ENCODE results near the gene ZNF280B.
"Not testable (repeated sequence)": the region's sequence is repeated elsewhere in the genome, so short reads cannot be mapped to it uniquely, and the experiment has no call there.

The ZNF280B gene

DNA sequence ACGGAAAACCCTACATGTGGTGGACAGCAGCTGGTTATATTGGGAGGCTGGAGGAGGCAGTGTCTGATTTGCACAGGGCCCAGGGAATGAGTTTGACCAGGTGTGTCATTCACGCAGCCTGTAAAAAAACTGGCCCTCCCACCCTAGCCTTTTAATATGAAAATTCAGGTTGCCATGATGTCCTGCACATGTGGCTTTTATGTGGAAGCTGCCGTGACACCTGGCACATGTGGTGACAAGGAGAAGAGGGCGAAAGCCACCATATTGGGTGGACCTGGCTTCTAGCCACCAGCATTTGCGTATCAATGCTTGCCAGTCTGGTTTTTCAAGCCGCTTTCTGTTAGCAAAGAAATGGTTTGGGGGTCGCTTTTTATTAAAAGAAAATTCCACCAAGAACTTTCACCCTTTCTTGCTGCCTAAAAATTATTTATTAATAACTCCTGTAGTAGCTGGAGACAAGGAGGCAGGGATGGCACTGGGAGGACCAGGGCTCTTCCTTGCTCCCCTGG, 43.4 kb downstream of the ZNF280B start:
- DNase-seq (ENCODE audit: low read depth in 2 of 2, low spot score in 1 of 2), result no peak

DNA sequence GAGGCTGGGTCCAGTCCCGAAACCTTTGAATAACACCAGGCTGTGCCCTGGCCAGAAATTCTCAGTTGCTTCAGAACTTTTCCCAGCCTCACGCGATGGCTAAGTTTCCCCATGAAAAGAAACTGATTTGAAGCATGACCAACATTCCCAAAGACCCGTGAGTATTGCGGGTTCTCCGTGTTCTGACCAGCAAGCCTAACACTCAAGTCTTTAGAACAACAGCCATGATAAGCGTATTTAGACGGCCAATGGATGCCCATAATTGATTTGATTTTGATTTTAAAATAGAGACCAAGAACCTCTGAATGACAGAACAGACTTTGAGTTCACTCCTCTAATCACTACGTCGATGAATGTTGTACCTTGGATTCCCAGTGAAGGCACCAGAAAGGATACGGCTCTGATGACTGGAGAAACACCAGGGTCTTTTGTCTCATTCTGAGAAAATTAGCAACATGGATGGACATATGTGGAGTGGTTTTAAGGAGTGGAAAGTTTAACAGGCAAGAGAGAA, 43.9 kb downstream of the ZNF280B start:
- no peak for DNase-seq (ENCODE audit: low read depth in 2 of 2, low spot score in 1 of 2)

DNA sequence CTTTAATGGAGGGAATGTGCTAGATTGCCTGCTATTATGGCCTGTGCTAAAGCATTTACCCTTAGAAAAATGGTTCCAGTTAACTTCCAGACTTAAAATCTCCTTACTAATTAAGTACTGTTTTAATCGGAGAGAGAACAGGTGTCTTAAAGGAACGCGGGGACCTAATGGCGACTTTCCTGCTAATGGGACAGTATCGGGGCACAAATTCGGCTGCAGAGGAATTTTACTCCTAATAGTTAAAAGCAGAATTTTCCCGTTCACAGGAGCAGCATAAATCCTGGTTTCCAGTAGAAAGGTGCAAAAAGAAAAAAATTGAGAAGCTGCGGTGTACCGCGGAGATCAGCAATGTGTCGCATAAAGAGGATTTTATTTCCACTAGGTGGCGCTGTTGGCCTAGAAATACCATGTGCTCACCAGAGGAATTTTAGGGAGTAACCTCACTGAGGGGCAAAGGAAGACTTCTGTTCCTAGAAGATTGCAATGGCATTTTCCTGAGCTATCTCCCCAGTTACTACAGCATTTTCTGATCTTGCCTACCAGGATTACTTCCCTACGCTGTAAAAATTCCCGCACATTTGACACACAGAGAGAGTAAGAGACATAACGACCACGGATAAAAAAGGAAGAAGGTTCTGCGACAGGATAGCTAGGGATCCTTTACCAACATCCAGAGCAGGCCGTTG, 44.5 kb downstream of the ZNF280B start:
- peak; percentile 12 to 24 for DNase-seq (ENCODE audit: low read depth in 2 of 2, low spot score in 1 of 2)

DNA sequence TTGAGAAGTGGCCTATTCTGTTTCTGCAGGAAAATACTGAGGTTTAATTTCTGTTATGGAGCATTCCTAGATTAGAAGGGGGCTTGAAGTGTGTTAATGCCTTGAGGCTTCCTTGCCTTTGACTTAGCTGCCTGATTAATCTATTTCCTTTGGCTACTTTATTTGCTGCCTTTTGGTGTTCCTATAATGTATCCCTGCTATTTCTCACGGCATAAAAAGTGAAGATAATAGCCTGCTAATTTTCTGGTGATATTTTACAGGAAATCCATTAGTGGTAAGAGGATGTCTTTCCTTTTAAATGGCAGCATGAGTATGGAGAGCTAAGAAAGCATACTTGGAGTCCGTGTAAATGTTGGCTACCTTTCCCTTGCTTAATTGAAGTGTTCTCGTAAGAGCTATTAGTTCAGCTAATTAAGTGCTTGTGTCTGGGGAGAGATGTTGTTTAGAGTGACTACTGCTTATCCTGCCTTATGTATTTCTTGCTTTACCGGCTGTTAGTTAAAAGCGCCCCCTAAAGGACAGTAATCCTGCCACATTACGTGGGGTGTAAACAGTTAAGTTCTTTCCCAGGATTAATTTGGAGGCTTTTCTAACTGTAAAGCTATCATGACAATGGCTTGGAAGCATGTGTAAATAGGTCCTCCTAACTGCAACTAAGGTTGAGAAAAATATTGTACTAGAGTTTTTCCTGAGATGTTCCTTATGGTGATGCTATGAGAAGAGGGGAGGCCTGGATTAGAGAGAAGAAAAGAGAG, 45.6 kb downstream of the ZNF280B start:
- no peak for DNase-seq (ENCODE audit: low read depth in 2 of 2, low spot score in 1 of 2)

DNA sequence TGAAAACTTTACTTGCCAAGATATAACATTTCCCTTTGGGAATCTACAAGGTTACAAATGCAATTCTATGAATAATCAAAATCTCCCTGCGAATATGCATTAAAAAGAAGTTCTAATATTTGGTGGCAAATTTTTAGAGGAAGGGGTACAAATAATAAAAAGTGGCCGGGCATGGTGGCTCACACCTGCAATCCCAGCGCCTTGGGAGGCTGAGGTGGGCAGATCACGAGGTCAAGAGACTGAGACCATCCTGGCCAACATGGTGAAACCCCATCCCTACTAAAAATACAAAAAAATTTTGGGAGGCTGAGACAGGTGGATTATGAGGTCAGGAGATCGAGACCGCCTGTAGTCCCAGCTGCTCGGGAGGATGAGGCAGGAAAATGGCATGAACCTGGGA, 47.0 kb downstream of the ZNF280B start:
- DNase-seq (ENCODE audit: low read depth in 2 of 2, low spot score in 1 of 2), result no peak

DNA sequence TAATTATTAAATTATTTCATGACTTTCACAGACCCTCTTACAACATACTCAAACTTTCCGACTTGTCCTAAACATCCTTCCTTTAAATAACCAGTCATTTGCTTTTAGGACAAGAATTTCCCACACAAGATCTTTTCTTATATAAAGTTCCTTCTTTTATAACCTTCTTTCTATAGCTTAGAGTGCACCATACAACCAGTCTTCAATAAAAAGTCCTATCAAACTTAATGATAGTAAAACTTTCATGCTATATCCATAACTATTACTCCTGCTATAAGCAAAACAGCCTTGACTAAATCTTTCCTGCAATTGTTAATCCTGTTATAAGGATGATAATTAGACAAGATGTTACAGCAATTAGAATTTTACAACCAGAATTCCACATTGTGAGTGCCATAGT, 47.4 kb downstream of the ZNF280B start:
- DNase-seq (ENCODE audit: low read depth in 2 of 2, low spot score in 1 of 2), result no peak

DNA sequence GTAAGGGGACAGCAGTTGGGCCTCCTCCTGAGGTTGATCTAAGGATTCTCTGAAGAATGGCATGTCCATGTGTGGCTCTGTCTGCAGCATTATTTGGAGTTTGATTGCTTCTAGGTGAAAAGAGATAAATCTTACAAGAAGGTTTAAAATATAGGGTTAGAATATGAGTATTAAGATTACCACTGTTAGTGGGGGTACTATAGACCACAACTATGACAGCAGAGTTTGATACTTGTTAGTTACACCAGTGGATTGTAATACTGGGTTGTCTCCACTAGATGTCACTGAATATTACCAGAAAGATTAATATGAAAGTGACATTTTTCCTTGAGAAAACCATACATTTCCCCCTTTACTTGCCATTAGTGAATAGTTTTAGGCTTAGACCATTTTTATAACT, 47.9 kb downstream of the ZNF280B start:
- DNase-seq (ENCODE audit: low read depth in 2 of 2, low spot score in 1 of 2), result no peak

DNA sequence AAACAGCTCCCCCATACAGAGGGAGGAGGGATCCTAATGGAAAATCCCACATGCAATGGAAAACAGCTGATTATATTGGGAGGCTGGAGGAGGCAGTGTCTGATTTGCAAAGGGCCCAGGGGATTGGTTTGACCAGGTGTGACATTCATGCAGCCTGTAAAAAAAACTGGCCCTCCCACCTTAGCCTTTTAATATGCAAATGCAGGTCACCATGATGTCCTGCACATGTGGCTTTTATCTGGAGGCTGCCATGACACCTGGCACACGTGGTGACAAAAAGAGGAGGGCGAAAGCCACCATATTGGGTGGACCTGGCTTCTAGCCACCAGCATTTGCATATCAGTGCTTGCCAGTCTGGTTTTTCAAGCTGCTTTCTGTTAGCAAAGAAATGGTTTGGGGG, 48.5 kb downstream of the ZNF280B start:
- no peak for DNase-seq (ENCODE audit: low read depth in 2 of 2, low spot score in 1 of 2)

DNA sequence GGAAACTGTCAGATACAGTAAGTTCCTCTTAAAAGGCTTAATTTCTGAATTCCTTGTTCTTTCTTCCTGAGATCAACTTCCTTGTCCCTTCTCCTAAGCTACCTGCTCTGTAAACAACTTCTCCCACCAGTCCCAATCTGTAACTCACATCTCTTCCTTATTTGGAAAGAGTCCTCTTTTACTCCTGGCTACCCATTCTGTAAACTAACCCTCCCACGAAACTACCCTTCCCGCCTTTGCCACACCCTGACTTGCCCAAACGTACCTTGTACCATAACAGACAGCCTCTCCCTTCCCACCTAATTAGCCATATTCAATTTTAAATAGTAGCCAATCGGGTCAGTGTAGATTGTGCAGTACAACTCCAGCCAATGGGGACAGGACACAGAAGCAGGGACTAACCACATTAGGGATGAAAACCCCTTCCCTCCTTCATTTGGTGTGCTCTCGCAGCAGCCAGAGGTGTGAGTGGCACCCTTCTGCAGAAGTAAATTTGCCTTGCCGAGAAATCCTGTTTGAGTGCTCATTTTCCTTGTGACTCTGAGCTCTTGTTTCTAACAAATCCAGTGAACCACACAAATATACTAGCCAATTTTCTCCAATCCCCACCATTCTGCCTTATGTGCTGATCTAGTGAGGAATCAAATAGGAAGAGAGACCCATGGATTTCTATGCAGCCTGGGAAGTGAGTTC, 49.5 kb downstream of the ZNF280B start:
- DNase-seq (ENCODE audit: low read depth in 2 of 2, low spot score in 1 of 2), result no peak

DNA sequence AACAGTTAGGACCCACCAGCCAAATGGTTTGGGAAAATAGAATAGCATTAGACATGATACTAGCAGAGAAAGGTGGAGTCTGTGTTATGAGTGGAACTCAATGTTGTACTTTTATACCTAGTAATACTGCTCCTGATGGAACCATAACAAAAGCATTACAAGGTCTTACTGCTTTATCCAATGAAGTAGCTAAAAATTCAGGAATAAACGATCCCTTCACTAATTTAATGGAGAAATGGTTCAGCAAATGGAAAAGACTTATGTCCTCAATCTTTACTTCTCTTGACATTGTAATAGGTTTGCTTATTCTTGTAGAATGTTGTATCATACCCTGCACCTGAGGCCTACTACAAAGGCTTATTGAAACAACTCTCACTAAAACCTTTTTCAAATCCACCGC, 50.2 kb downstream of the ZNF280B start:
- no peak for DNase-seq (ENCODE audit: low read depth in 2 of 2, low spot score in 1 of 2)

DNA sequence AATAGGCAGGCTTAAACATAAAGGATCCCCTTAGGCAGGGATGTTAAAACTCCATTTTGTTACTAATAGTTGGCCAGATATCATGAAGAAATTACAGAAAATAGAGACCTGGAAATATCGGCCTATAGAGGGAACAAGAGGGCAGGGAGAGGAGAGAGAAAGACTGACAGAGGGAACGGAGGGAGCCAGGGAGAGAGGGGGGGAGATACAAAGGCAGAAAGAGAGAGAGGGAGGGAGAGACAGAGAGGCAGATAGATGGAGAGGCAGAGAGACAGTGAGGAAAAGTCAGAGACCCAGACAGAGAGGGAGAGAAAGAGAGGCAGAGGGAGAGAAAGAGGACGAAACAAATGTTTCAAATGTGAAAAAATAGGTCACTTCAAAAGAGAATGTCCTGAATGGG, 53.5 kb downstream of the ZNF280B start:
- no peak for DNase-seq (ENCODE audit: low read depth in 2 of 2, low spot score in 1 of 2)

DNA sequence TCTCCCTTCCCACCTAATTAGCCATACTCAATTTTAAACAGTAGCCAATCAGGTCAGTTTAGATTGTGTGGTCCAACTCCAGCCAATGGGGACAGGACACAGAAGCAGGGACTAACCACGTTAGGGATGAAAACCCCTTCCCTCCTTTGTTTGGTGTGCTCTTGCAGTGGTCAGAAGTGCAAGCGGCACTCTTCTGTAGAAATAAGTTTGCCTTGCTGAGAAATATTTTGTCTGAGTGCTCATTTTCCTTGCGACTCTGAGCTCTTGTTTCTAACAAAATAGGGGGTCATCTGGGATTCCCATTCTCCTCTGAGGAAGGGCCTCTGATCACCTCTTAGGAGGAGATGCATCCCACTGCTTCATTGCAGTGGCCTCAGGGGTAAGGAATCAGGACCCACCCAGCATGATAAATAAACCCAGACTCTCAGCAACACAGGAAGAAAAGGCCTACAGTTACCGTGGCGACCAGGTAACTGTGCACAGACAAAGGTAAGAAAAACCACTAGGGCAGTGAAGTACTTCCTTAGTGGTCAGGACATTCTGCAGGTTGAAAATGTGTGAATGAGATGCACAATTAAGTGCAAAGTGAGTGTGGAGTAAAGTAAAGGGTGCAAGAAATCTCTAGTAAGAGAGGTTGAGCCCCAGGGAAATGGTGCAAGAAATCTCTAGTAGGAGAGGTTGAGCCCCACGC, 55.4 kb downstream of the ZNF280B start:
- no peak for DNase-seq (ENCODE audit: low read depth in 2 of 2, low spot score in 1 of 2)

DNA sequence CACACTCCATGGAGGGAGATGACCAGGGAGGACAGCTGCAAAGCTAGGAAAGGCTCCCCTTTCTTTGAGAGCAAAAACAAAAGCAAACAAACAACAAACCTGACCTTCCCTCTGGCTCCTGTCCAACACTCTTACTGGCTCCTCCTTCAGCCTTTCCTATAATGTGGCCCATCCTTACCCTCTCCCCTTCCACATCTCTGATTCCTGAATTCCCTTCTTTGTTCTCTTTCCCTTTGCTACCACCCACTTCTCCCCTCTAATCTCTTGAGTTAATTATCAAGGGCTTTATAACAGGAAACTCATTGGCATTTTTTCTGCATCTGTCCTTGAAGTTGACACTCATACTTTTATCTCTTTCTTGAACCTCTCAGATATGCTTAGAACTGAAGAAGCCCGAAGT, 56.3 kb downstream of the ZNF280B start:
- DNase-seq (ENCODE audit: low read depth in 2 of 2, low spot score in 1 of 2), result no peak

DNA sequence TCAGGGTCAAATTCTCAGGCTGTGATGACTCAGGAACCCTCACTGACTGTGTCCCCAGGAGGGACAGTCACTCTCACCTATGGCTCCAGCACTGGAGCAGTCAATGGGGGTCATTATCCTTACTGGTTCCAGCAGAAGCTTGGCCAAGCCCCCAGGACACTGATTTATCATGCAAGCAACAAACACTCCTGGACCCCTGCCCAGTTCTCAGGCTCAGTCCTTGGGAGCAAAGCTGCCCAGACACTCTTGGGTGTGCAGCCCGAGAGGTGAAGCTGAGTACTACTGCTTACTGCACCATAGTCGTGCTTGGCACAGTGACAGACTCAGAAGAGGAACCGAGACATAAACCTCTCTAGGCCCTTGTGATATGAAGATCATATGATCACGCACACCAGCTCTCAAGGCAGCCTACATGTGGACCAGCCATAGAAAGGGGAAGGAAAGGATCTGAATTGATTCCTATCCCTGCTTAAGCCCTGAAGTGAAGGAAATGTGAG, 58.2 kb downstream of the ZNF280B start:
- no peak for DNase-seq (ENCODE audit: low read depth in 2 of 2, low spot score in 1 of 2)

DNA sequence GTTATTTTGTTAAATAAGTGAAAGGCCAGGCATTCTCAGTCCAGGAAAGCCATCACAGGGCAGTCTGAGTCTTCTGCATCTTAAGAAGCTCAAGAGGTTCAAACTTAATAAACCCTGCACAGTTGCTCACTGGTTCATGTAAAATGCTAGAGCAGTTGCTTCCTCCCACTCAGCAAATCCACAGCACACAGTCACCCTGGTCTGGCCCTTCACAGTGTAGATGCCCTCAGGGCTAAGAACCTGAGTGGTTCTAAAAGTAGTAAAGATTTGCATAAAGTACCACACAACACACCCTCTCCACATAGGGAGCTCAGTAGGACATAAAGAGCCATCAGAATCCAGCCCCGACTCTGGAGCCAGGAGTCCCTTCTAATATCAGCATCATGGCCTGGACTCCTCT, 58.7 kb downstream of the ZNF280B start:
- no peak for DNase-seq (ENCODE audit: low read depth in 2 of 2, low spot score in 1 of 2)

DNA sequence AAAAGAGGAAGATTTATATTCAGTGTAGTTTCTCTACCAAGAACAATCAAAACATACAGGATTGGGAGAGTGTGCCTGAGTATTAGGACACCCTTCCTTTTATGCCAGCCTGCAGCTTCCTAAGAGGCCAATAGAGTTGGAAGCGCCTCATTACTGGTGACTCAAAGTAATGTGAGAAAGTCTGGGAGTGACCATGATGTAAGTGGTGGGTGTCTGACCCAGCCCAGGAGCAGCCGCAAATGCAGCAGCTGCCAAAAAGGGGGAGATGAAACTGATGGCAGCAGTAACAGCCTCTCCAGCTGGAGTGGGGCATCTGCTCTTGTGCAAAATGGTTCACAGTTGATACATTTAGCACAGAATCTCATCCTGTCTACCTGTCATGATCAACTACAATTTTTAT, 62.0 kb downstream of the ZNF280B start:
- no peak for DNase-seq (ENCODE audit: low read depth in 2 of 2, low spot score in 1 of 2)

DNA sequence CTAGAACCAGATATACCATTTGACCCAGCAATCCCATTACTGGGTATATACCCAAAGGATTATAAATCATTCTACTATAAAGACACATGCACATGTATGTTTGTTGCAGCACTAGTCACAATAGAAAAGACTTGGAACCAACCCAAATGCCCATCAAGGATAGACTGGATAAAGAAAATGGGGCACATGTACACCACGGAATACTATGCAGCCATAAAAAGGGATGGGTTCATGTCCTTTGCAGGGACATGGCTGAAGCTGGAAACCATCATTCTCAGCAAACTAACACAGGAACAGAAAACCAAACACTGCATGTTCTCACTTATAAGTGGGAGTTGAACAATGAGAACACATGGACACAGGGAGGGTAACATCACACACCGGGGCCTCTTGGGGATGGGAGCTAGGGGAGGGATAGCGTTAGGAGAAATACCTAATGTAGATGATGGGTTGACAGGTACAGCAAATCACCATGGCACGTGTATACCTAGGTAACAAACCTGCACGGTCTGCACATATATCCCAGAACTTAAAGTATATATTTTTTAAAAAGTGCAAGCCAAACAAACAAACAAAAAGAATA, 64.4 kb downstream of the ZNF280B start:
- not testable (repeated sequence) for DNase-seq (ENCODE audit: low read depth in 2 of 2, low spot score in 1 of 2)

DNA sequence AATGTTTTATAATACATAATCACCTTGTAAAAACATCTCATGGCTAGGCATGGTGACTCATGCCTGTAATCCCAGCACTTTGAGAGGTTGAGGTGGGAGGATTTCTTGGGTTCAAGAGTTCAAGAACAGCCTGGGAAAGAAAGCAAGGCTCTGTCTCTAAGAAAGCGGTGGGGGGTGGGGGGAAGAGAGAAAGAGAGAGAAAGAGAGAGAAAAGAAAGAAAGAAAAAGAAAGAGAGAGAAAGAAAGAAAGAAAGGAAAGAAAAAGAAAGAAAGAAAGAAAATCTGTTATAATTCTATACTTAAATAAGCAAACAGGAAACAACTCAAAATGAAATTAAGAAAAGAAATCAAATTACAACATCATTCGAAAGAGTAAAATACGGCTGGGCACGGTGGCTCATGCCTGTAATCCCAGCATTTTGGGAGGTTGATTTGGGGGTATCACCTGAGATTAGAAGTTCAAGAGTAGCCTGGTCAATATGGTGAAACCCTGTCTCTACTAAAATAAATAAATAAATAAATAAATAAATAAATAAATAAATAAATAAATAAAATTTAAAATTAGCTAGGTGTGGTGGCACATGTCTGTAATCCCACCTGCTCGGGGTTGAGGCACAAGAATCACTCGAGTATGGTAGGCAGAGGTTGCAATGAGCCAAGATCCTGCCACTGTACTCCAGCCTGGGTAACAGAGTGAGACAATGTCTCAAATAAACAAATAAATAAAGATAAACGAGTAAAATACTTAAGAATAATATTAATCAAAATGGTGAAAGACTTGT, 65.4 kb downstream of the ZNF280B start:
- DNase-seq (ENCODE audit: low read depth in 2 of 2, low spot score in 1 of 2), result no peak

DNA sequence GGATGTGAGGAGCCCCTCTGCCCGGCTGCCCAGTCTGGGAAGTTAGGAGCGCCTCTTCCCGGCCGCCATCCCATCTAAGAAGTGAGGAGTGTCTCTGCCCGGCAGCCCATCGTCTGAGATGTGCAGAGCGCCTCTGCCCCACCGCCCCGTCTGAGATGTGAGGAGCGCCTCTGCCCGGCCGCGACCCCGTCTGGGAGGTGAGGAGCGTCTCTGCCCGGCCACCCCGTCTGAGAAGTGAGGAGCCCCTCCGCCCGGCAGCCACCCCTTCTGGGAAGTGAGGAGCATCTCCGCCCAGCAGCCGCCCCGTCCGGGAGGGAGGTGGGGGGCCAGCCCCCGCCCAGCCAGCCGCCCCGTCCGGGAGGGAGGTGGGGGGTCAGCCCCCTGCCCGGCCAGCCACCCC, 66.9 kb downstream of the ZNF280B start:
- DNase-seq (ENCODE audit: low read depth in 2 of 2, low spot score in 1 of 2), result not testable (repeated sequence)

DNA sequence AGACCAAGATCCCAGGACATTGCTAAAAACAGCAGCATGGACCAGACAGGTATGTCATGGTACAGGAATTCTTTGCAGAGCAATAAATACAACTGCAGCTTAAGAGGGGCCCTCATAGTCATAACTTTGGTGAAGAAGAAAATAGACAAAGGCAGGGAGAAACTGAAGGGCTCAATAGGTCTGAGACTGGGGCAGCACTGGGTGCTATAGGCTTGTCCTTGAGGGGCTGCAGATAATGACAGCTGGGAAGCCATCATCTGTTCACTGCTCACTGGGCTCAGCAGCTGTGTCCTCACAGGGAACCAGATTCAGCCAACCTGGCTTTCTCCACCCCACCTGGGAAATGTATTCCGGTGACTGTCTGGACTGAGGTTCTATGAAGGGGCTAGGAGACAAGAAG, 68.4 kb downstream of the ZNF280B start:
- no peak for DNase-seq (ENCODE audit: low read depth in 2 of 2, low spot score in 1 of 2)
